ENCODE data around the gene DACT2. TPM values are rescaled to one million over a fixed set of nuclear protein-coding genes. Genes with fewer than 3 reads are reported as not detected.
"Not testable (repeated sequence)": the region's sequence is repeated elsewhere in the genome, so short reads cannot be mapped to it uniquely, and the experiment has no call there.

Gene DACT2
- total RNA-seq, 1 experiment from 2014 or later = 21.1 TPM

GRCh38 chr6:168283686-168284025 is 35.9 kb downstream of the DACT2 start:
- TF ChIP-seq CTCF (IDR thresholded peaks at IDR 0.05; ENCODE audit: insufficient read depth in 1 of 2, low read depth in 1 of 2, low read length in 1 of 2, severe bottlenecking in 1 of 2, unreplicated experiment in 1 of 2) = no peak

GRCh38 chr6:168282985-168283685 is 36.4 kb downstream of the DACT2 start:
- no peak for TF ChIP-seq CTCF (IDR thresholded peaks at IDR 0.05; ENCODE audit: insufficient read depth in 1 of 2, low read depth in 1 of 2, low read length in 1 of 2, severe bottlenecking in 1 of 2, unreplicated experiment in 1 of 2)
- H3K9me3 Mint-ChIP-seq (ENCODE audit: unreplicated experiment) = peaks cover 5% of the 10 kb centered on the region
- H3K4me1 Mint-ChIP-seq (ENCODE audit: low read depth, unreplicated experiment) = peaks cover 12% of the 10 kb centered on the region
- Histone ChIP-seq H3K4me3 (ENCODE audit: low read depth, low read length) (no peak overlapping the region), H3K27me3 (replicated peaks; ENCODE audit: control insufficient read depth, insufficient read depth, low read length) (no peaks in the 10 kb centered on the region), H3K9me3 (no peaks in the 10 kb centered on the region), H3K36me3 (ENCODE audit: control insufficient read depth, insufficient read depth, low read length) (no peaks in the 10 kb centered on the region), H3K4me1 (peaks cover 5% of the 10 kb centered on the region; the same call in 1 of the 2 replicates)
- no peak overlapping the region for H3K27ac Mint-ChIP-seq (ENCODE audit: unreplicated experiment)
- no peak overlapping the region for H3K4me3 Mint-ChIP-seq (ENCODE audit: unreplicated experiment)
- intact Hi-C loops (cut with micrococcal nuclease; ENCODE audit: unreplicated experiment) = no loop called here
- POLR2A ChIA-PET = no interaction called here
- no peaks in the 10 kb centered on the region for H3K27me3 Mint-ChIP-seq (ENCODE audit: insufficient read depth, unreplicated experiment)
- BruUV-seq (replicated peaks) = no TSS peak
- CTCF ChIA-PET = no interaction called here
- H3K36me3 Mint-ChIP-seq (ENCODE audit: insufficient read depth, unreplicated experiment) = no peaks in the 10 kb centered on the region
- DNase-seq = no peak

More at GRCh38 chr6:168283686-168284025, 35.9 kb downstream of the DACT2 start:
- H3K9me3 Mint-ChIP-seq (ENCODE audit: unreplicated experiment) = no peaks in the 10 kb centered on the region
- Histone ChIP-seq H3K9me3 (no peaks in the 10 kb centered on the region), H3K4me3 (ENCODE audit: low read depth, low read length) (no peak overlapping the region), H3K36me3 (ENCODE audit: control insufficient read depth, insufficient read depth, low read length) (no peaks in the 10 kb centered on the region), H3K4me1 (peaks cover 5% of the 10 kb centered on the region; the same call in 1 of the 2 replicates), H3K27me3 (replicated peaks; ENCODE audit: control insufficient read depth, insufficient read depth, low read length) (no peaks in the 10 kb centered on the region)
- H3K36me3 Mint-ChIP-seq (ENCODE audit: insufficient read depth, unreplicated experiment) = no peaks in the 10 kb centered on the region
- POLR2A ChIA-PET = no interaction called here
- DNase-seq = no peak
- CTCF ChIA-PET = no interaction called here
- H3K27me3 Mint-ChIP-seq (ENCODE audit: insufficient read depth, unreplicated experiment) = no peaks in the 10 kb centered on the region
- BruUV-seq (replicated peaks) = no TSS peak
- no peak overlapping the region for H3K4me3 Mint-ChIP-seq (ENCODE audit: unreplicated experiment)
- H3K4me1 Mint-ChIP-seq (ENCODE audit: low read depth, unreplicated experiment) = peaks cover 6% of the 10 kb centered on the region
- no peak overlapping the region for H3K27ac Mint-ChIP-seq (ENCODE audit: unreplicated experiment)
- intact Hi-C loops (cut with micrococcal nuclease; ENCODE audit: unreplicated experiment) = no loop called here

GRCh38 chr6:168281826-168282225 is 37.8 kb downstream of the DACT2 start:
- Mint-ChIP-seq H3K27ac (ENCODE audit: unreplicated experiment) (no peak overlapping the region), H3K27me3 (ENCODE audit: insufficient read depth, unreplicated experiment) (no peaks in the 10 kb centered on the region), H3K36me3 (ENCODE audit: insufficient read depth, unreplicated experiment) (no peaks in the 10 kb centered on the region), H3K9me3 (ENCODE audit: unreplicated experiment) (peaks cover 8% of the 10 kb centered on the region), H3K4me1 (ENCODE audit: low read depth, unreplicated experiment) (peaks cover 13% of the 10 kb centered on the region), H3K4me3 (ENCODE audit: unreplicated experiment) (no peak overlapping the region)
- no peak for DNase-seq
- Histone ChIP-seq H3K9me3 (no peaks in the 10 kb centered on the region), H3K4me1 (peaks cover 5% of the 10 kb centered on the region; the same call in 1 of the 2 replicates), H3K27me3 (replicated peaks; ENCODE audit: control insufficient read depth, insufficient read depth, low read length) (no peaks in the 10 kb centered on the region), H3K36me3 (ENCODE audit: control insufficient read depth, insufficient read depth, low read length) (no peaks in the 10 kb centered on the region), H3K4me3 (ENCODE audit: low read depth, low read length) (no peak overlapping the region)
- POLR2A ChIA-PET = no interaction called here
- intact Hi-C loops (cut with micrococcal nuclease; ENCODE audit: unreplicated experiment) = no loop called here
- no peak for TF ChIP-seq CTCF (IDR thresholded peaks at IDR 0.05; ENCODE audit: insufficient read depth in 1 of 2, low read depth in 1 of 2, low read length in 1 of 2, severe bottlenecking in 1 of 2, unreplicated experiment in 1 of 2)
- CTCF ChIA-PET = no interaction called here
- BruUV-seq (replicated peaks) = no TSS peak

GRCh38 chr6:168281314-168281713 is 38.3 kb downstream of the DACT2 start:
- H3K27ac Mint-ChIP-seq (ENCODE audit: unreplicated experiment) = peak overlapping the region; percentile 42
- POLR2A ChIA-PET; H3K9me3 Mint-ChIP-seq (ENCODE audit: unreplicated experiment); BruUV-seq (replicated peaks); H3K36me3 ChIP-seq (ENCODE audit: control insufficient read depth, insufficient read depth, low read length); H3K36me3 Mint-ChIP-seq (ENCODE audit: insufficient read depth, unreplicated experiment); H3K4me1 ChIP-seq; H3K4me3 Mint-ChIP-seq (ENCODE audit: unreplicated experiment); intact Hi-C loops (cut with micrococcal nuclease; ENCODE audit: unreplicated experiment); DNase-seq; H3K27me3 ChIP-seq (replicated peaks; ENCODE audit: control insufficient read depth, insufficient read depth, low read length); CTCF ChIA-PET; H3K9me3 ChIP-seq; H3K27me3 Mint-ChIP-seq (ENCODE audit: insufficient read depth, unreplicated experiment); H3K4me3 ChIP-seq (ENCODE audit: low read depth, low read length): not testable (repeated sequence)
- peaks cover 13% of the 10 kb centered on the region for H3K4me1 Mint-ChIP-seq (ENCODE audit: low read depth, unreplicated experiment)

Data from Caco-2 (cell line).